ENCODE data around the gene SLC49A3.
"Not testable (repeated sequence)": the region's sequence is repeated elsewhere in the genome, so short reads cannot be mapped to it uniquely, and the experiment has no call there.

Gene SLC49A3

GRCh38 chr4:703336-704197 lies 14.6 kb upstream of the SLC49A3 start:
- DNase-seq (ENCODE audit: low read depth in 2 of 2): no peak

DNA sequence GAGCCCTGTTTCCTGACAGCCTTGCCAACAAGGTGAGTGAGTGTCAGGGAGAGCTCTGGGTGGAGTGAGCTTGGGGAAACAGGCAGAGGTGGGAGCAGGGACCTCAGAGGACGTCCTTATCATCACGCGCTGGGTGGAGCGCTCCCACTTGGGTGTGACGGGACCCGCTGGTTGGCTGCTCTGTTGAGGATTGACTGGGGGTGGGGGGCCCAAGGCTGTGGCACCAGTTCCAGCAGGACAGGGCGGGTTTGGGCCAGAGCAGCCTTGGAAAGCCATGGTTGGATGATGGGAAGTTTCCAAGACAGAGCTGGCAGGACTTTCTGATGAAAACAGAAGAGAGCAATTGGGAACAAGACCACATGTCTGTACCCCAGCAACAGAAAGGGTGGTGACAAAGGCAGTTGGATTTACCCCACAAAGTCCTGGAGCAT lies 13.7 kb upstream of the SLC49A3 start:
- DNase-seq (ENCODE audit: low read depth in 2 of 2): no peak

- no peak for DNase-seq (ENCODE audit: low read depth in 2 of 2)
Measured at GRCh38 chr4:700587-701264, 11.8 kb upstream of the SLC49A3 start.

DNA sequence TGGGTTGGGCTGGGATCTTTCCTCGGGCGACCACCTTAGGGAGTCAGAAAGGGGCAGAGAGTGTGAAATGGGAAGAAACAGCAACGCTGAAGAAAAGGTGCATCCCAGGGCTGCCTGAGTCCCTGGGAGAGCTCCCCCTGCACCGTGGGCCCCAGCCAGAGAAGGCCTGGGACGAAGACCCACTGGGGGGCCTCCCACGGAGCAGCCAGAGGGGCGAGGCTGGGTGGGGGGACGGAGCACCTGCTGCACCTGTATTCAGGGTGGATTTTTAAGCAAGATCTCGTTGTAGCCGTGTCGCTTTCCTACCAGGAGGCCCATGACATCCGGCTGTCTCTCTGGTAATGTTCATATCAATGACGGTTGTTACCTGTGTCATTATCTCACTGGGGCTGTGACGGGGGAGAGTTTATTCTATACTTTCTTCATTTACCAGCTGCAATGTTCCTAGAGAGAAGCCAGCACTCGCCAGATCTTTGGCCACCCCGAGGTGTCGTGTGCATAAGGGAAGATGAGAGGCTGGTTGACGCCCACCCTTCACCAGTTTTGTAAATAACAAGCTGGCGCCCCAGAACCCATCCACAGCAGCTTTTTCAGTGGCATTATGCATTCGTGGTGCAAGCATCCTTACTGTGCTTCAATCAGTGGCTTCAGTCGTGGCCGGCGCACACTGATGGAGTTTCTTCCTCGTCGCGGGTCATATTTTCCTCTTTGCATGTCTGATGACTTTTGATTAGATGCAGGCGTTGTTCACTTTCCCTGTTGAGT lies 11.0 kb upstream of the SLC49A3 start:
- no peak for DNase-seq (ENCODE audit: low read depth in 2 of 2)

DNA sequence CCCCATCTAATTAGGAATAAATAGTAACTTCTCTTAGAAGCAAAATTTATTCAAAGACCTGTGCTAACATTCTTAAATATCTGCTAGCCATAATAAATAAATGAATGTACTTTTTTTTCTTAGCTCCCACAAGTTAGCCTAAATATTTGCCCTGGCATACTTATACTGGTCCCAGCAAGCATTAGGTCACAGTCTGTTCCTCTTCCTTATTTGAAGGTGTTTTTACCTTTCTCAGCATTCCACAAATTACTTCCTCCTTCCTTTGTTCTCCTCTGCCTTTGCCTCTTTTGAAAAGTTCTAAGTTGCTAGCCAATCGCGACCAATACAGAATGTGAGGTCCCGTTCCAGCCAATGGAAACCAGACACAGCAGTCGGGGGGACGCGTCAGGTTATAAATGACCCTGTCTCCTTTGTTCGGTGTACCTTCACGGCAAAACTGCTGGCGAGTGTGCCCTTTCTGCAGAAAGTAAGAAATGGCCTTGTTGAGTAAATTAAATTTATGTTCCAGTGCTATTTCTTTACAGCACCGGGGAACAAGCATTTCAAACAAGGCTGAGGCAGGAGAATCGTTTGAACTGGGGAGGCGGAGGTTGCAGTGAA lies 5.5 kb upstream of the SLC49A3 start:
- not testable (repeated sequence) for DNase-seq (ENCODE audit: low read depth in 2 of 2)

DNA sequence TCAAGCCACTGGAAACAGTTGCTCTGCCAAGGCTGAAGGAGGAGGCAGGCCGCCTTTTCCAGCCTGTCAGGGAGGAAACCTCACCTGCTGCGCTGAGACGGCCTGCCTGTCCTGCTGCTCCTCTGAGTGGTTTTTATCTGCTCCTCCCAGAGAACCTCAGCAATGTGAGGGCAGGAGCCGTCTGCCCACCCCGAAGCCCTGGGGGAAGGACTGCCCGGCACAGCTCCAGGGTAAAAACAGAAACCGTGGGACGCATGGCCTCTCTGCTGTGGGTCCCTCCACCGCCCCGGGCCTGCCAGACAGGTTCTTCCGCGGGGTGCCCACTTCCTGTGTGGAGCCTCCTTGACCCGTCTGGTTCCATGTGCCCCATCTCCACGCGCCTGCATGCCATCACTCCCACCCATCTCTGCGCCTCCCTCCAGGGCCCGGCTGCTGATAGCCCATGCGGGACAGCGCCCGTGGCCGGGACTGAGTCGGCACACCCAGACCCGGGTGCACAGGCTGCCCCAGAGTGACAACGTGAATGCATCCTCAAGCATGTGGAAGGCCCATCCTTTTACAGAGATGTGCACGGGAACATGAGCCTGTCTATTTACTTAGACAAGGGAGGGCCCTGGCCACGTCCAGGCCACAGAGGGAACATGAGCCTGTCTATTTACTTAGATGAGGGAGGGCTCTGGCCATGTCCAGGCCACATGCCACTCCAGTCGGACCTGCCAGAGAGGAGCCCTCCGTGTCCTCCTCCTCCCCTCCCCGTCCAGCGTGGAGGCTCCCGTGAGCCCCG lies 4.0 kb upstream of the SLC49A3 start:
- no peak for DNase-seq (ENCODE audit: low read depth in 2 of 2)

- DNase-seq (ENCODE audit: low read depth in 2 of 2): no peak
Measured at GRCh38 chr4:689723-690122, 772 bp upstream of the SLC49A3 start.

GRCh38 chr4:687971-688853 lies 739 bp downstream of the SLC49A3 start:
- DNase-seq (ENCODE audit: low read depth in 2 of 2): no peak

GRCh38 chr4:687048-687970 lies 1.6 kb downstream of the SLC49A3 start:
- no peak for DNase-seq (ENCODE audit: low read depth in 2 of 2)

- DNase-seq (ENCODE audit: low read depth in 2 of 2): no peak
Measured at GRCh38 chr4:686413-687040, 2.4 kb downstream of the SLC49A3 start.

GRCh38 chr4:685679-686412 lies 3.1 kb downstream of the SLC49A3 start:
- DNase-seq (ENCODE audit: low read depth in 2 of 2): no peak

DNA sequence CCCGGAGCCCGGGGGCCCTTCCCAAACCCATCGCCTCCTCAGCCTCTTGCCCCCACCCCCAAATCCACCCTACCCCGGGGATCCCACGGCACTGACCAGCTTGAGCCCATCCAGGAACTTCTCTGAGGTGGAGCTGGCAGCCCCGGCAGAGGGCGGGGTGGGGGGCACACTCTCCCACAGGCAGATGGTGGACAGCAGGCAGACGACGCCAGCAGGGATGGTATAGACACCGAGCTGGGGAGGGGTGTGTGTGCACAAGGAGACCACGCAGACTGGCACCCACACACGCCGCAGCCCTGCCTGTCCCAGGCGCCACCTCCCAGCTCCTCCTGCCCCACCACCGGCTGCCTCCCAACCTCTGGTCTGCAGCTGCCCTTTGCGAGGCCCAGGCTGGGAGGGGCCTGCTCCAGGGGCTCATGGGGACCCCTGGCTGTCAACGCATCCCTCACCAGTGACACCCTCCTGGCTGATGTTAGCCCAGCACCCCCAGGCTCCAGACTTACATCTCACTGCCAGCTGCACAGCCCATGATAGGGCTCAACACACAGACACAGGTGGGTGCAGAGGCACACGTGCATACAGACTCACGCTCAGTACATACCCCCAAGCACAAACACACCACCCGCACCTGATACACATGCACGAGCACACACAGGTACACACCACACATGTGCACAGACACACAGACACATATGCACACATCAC lies 4.2 kb downstream of the SLC49A3 start:
- DNase-seq (ENCODE audit: low read depth in 2 of 2): no peak

DNA sequence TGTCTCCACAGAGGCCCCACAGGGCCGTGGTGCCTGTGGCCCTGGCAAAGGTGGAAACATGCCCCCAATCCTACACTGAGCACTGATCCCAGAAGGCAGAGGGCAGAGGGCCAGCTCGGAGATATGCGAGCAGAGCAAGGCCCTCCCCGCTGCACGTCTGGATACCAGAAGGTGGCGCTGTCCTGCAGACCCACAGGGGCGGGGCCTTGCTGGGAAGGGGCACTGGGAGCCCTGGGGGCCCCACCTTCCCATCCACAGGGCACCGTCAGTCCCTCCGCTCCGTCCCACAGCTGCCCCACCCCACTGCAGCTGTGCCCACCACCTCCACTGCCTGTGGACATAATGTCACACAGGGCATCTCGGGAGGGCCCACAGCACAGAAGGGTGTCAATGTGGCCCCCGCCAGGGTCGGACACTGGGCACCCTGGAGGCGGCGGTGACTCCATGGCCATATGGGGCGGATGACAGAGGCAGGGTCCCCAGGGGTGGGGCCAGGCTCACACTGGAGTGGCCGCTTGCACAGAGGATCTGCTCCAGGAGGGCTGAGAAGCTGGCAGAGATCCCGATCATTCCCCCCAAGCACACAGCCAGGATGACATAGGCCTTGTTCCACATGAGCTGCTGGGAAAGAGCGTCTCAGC lies 4.8 kb downstream of the SLC49A3 start:
- DNase-seq (ENCODE audit: low read depth in 2 of 2): no peak

- no peak for DNase-seq (ENCODE audit: low read depth in 2 of 2)
Measured at GRCh38 chr4:683247-683897, 5.6 kb downstream of the SLC49A3 start.

GRCh38 chr4:682490-683172 lies 6.3 kb downstream of the SLC49A3 start:
- DNase-seq (ENCODE audit: low read depth in 2 of 2): no peak

Data from stimulated activated CD4-positive, alpha-beta T cell treated with anti-CD3 and anti-CD28 coated beads, Interleukin-1b, Interleukin-23, amount 100 ng/mL, for 1 hour (primary cell).